GM06990 (cell line): ENCODE data around the gene STX3.
"Not testable (repeated sequence)": the region's sequence is repeated elsewhere in the genome, so short reads cannot be mapped to it uniquely, and the experiment has no call there.

Experiments used
- DNase-seq: peaks from one replicate; pipeline ENCODE4 v3.0.0-alpha.2; 2011; ENCODE audit not compliant: insufficient read length; ENCODE audit errors: extremely low read depth
- H3K27me3 ChIP-seq: replicated peaks from 2 replicates; pipeline ENCODE4 v1.6.0; 2011; ENCODE audit warnings: low read length; ENCODE audit not compliant: control insufficient read depth, insufficient read depth
- H3K36me3 ChIP-seq: 2 replicates; pipeline ENCODE4 v1.5.1; 2011; ENCODE audit warnings: low read length; ENCODE audit not compliant: control insufficient read depth, insufficient read depth
- H3K4me3 ChIP-seq: replicated peaks from 2 replicates; pipeline ENCODE4 v1.5.1; 2011; ENCODE audit warnings: low read depth, mild to moderate bottlenecking, control low read depth, low read length
- TF ChIP-seq, protein P1 (sequence below): IDR thresholded peaks from 2 replicates; pipeline ENCODE4 v1.5.1; 2011; ENCODE audit warnings: low read length, control low read depth, mild to moderate bottlenecking, inconsistent platforms; ENCODE audit not compliant: insufficient read depth, poor library complexity, severe bottlenecking

Gene STX3

DNA sequence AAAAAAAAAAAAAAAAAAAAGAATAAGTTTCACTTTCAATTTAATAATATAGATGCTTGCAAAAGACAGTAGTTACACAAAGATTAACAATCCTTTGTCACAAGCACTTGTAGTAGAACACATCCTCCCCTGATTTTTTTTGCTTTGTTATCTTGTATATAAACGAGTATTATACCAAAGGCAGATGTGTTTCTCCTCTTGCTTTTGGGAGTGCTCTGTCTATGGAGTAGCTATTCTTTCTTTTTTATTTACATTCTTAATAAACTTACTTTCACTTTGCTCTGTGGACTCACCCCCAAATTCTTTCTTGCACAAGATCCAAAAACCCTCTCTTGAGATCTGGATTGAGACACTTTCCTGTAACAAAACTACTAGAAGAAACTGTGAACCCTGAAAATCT lies 58.8 kb downstream of the STX3 start:
- H3K4me3 ChIP-seq = no peak overlapping the region
- no peak for DNase-seq
- TF ChIP-seq, protein P1, sequence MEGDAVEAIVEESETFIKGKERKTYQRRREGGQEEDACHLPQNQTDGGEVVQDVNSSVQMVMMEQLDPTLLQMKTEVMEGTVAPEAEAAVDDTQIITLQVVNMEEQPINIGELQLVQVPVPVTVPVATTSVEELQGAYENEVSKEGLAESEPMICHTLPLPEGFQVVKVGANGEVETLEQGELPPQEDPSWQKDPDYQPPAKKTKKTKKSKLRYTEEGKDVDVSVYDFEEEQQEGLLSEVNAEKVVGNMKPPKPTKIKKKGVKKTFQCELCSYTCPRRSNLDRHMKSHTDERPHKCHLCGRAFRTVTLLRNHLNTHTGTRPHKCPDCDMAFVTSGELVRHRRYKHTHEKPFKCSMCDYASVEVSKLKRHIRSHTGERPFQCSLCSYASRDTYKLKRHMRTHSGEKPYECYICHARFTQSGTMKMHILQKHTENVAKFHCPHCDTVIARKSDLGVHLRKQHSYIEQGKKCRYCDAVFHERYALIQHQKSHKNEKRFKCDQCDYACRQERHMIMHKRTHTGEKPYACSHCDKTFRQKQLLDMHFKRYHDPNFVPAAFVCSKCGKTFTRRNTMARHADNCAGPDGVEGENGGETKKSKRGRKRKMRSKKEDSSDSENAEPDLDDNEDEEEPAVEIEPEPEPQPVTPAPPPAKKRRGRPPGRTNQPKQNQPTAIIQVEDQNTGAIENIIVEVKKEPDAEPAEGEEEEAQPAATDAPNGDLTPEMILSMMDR = no peak
- H3K27me3 ChIP-seq = no peaks in the 10 kb centered on the region
- H3K36me3 ChIP-seq = no peaks in the 10 kb centered on the region

DNA sequence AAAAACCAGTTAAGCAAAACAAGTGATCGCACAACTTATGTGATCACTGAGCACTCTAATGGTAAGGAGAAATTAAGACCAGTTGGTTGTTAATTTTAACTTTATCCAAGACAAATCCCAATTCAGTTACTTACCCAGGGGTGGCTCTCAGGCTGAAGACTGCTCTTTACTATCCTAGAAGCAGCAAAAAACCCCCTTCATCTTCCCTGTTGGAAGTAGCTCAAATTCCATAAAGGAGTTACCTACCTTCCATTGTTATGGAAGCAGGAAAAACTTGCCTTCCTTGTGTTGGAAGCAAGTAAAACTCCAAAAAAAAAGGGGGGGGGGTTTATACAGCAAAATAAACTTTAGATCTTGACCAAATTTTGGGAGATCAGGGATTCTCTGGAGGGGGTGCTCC lies 60.6 kb downstream of the STX3 start:
- H3K27me3 ChIP-seq = no peaks in the 10 kb centered on the region
- H3K36me3 ChIP-seq = no peaks in the 10 kb centered on the region
- H3K4me3 ChIP-seq = no peak overlapping the region
- no peak for DNase-seq
- TF ChIP-seq, protein P1 = no peak

DNA sequence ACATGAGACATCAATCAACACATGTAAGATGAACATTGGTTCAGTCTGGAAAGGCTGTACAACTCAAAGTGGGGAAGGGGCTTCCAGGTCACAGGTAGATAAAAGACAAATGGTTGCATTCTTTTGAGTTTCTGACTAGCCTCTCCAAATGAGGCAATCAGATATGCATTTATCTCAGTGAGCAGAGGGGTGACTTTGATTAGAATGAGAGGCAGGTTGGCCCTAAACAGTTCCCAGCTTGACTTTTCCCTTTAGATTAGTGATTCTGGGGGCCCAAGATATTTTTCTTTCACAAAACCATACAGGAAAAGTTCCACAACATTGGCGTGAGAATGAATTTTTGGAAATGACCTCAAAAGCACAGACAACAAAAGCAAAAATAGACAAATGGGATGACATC lies 61.3 kb downstream of the STX3 start:
- H3K4me3 ChIP-seq, DNase-seq, H3K36me3 ChIP-seq, H3K27me3 ChIP-seq: not testable (repeated sequence)

DNA sequence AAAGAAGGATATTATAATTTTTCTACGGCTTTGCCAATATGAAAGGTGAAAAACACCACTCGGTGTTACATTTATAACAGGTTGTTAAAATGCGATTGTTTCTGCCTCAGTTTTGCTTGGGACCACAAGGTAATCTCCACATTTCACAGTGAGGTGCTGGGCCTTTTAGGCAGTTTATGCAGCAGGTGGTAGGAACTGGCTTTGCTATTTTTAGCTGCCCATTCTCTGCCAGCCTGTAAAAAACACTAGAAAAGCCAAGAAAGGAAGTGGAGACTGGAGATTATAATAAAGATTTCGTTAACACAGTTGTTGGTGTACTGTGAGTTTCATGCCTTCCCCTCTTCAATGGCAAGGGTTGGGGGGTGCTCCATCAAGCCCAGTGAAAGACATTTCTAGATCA lies 63.4 kb downstream of the STX3 start:
- Histone ChIP-seq H3K36me3 (no peaks in the 10 kb centered on the region), H3K27me3 (no peaks in the 10 kb centered on the region), H3K4me3 (no peak overlapping the region)
- no peak for DNase-seq
- TF ChIP-seq, protein P1 = no peak

DNA sequence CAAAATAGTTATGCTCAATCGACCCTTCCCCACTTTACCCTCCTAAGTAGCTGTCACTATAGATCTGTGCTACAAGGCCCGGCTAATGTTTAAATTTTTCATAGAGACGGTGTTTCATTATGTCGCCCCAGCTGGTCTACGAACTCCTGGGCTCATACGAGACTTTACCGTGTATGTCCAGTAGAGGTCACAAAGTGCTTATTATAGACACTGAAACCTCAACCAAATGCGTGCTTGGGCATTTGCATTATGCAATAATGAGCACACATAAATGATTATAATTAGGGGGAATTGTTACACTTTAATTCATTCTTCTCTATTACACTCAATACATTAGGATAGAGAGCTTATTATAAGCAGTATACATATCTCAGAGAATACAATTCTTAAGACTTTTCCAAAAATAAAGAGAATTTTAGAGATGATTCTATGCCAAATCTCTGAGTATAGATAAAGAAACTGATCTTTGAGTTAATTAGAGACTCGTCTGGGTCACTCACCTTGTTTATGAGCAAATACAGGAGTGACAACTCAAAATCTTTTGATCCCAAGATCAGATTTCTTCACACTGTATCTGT lies 67.9 kb downstream of the STX3 start:
- H3K36me3 ChIP-seq = no peaks in the 10 kb centered on the region
- no peak for DNase-seq
- H3K4me3 ChIP-seq = no peak overlapping the region
- TF ChIP-seq, protein P1 = peak; percentile 51
- H3K27me3 ChIP-seq = no peaks in the 10 kb centered on the region

DNA sequence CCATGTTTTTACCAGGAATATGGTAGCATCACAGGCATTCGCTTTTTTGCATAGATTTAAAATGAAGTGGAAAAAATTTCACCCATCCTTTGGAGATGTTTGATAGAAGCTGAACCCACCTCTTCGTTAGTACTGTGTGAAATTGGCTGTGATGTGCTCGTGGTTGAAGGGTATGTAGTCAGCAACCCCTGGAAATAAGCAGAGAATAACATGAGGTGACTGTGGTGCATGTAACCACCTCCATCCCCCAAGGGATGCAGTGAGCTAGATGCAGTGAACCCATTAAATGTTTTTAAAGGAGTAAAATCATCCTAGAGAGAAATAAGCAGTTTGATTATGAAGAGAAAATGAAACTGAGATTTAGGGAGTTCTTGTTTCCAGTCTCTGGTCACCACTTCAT lies 74.2 kb downstream of the STX3 start:
- H3K4me3 ChIP-seq = no peak overlapping the region

More for the DNA sequence above, 74.2 kb downstream of the STX3 start:
- TF ChIP-seq, protein P1 = no peak
- no peaks in the 10 kb centered on the region for H3K36me3 ChIP-seq
- DNase-seq = no peak
- no peaks in the 10 kb centered on the region for H3K27me3 ChIP-seq
